GM21390 (cell line): Measurements from ENCODE around the gene HAO1.
"Not testable (repeated sequence)": the region's sequence is repeated elsewhere in the genome, so short reads cannot be mapped to it uniquely, and the experiment has no call there.

Source experiments
- ATAC-seq: cut with Tn5 transposase; IDR thresholded peaks from one replicate; pipeline ENCODE4 v1.9.1; 2021; ENCODE audit not compliant: unreplicated experiment

The HAO1 gene

GRCh38 chr20:7940341-7940740 is at the start of gene HAO1:
HAO1 (minus strand) TSS chr20:7940458; CDS start chr20:7940422, 36 bp downstream.
- ATAC-seq, result no peak

GRCh38 chr20:7989379-7989778 is 49.1 kb upstream of the HAO1 start:
- no peak for ATAC-seq

GRCh38 chr20:7985916-7986315 is 45.7 kb upstream of the HAO1 start:
- no peak for ATAC-seq

GRCh38 chr20:7984192-7984591 is 43.9 kb upstream of the HAO1 start:
- no peak for ATAC-seq

GRCh38 chr20:7981374-7981773 is 41.1 kb upstream of the HAO1 start:
- no peak for ATAC-seq

GRCh38 chr20:7980332-7981046 is 40.2 kb upstream of the HAO1 start:
- ATAC-seq, result peak; percentile 73

- no peak for ATAC-seq
These were observed 37.5 kb upstream of the HAO1 start for GRCh38 chr20:7977709-7978108.

- ATAC-seq, result no peak
These were observed 35.7 kb upstream of the HAO1 start for GRCh38 chr20:7975851-7976414.

- ATAC-seq, result no peak
These were observed 34.7 kb upstream of the HAO1 start for GRCh38 chr20:7974785-7975435.

GRCh38 chr20:7971536-7972280 is 31.4 kb upstream of the HAO1 start:
- no peak for ATAC-seq

- no peak for ATAC-seq
These were observed 27.1 kb upstream of the HAO1 start for GRCh38 chr20:7967199-7967844.

- no peak for ATAC-seq
These were observed 25.9 kb upstream of the HAO1 start for GRCh38 chr20:7966176-7966575.

GRCh38 chr20:7959484-7959883 is 19.2 kb upstream of the HAO1 start:
- no peak for ATAC-seq

- ATAC-seq, result not testable (repeated sequence)
These were observed 16.3 kb upstream of the HAO1 start for GRCh38 chr20:7956561-7956960.

- no peak for ATAC-seq
These were observed 10.1 kb upstream of the HAO1 start for GRCh38 chr20:7950387-7950786.

- no peak for ATAC-seq
These were observed 3.6 kb upstream of the HAO1 start for GRCh38 chr20:7943891-7944290.

- ATAC-seq, result no peak
These were observed 595 bp downstream of the HAO1 start for GRCh38 chr20:7939663-7940062.

- no peak for ATAC-seq
These were observed 2.2 kb downstream of the HAO1 start for GRCh38 chr20:7938058-7938457.

GRCh38 chr20:7937328-7937727 is 2.9 kb downstream of the HAO1 start:
- ATAC-seq, result no peak

GRCh38 chr20:7935027-7935551 is 5.2 kb downstream of the HAO1 start:
- ATAC-seq, result peak; percentile 63

GRCh38 chr20:7933346-7933745 is 6.9 kb downstream of the HAO1 start:
- no peak for ATAC-seq
